SK-N-SH (cell line): ENCODE measurements around the gene TBX18. TPM values are rescaled to one million over a fixed set of nuclear protein-coding genes. Genes with fewer than 3 reads are reported as not detected.

ENCODE experiments used
- CTCF ChIA-PET: fragments of 300-600, 350-600 bp; formaldehyde crosslinking; extraction: SDS; loops from one replicate; lab custom pipeline; 2021; lab: Yijun Ruan, JAX
- POLR2A ChIA-PET: fragments of 350-600 bp; sonication (Branson Sonifier 250); formaldehyde crosslinking; extraction: SDS; loops from one replicate; lab custom pipeline; 2020; ENCODE audit warnings: antibody characterized with exemption, inconsistent platforms; lab: Yijun Ruan, JAX
- DNase-seq: peaks from one replicate; pipeline ENCODE4 v3.0.0; 2012
- H2AFZ ChIP-seq: fragments of 200-600 bp; sonication (generic); 2 replicates; pipeline ENCODE4 v1.8.1; 2016; ENCODE audit warnings: antibody characterized with exemption, mild to moderate bottlenecking, low read depth
- H3F3A ChIP-seq: fragments of 200-600 bp; sonication (generic); replicated peaks from 2 replicates; pipeline ENCODE3; 2016; ENCODE audit warnings: antibody characterized with exemption, mild to moderate bottlenecking; ENCODE audit not compliant: insufficient read depth
- H3K27ac ChIP-seq, 2 experiments: fragments of 200-500 bp in 1 of 2; fragments of 200-600 bp in 1 of 2; sonication (Bioruptor generic) in 1 of 2; sonication (generic), shearing (Covaris generic) in 1 of 2; 2 replicates each; pipeline versions ENCODE4 v1.5.1 to v1.6.1; 2014 to 2016; ENCODE audit warnings: low read depth in 2 of 2, inconsistent platforms in 1 of 2, low read length in 1 of 2, mild to moderate bottlenecking in 1 of 2, mixed read lengths in 1 of 2
- H3K27me3 ChIP-seq: fragments of 200-600 bp; sonication (generic), shearing (Covaris generic); 2 replicates; pipeline ENCODE4 v1.6.1; 2016; ENCODE audit warnings: mixed run types; ENCODE audit not compliant: insufficient read depth
- H3K36me3 ChIP-seq, 2 experiments: fragments of 200-500 bp in 1 of 2; fragments of 200-600 bp in 1 of 2; sonication (Bioruptor generic) in 1 of 2; sonication (generic) in 1 of 2; replicated peaks in 1 of 2; 2 replicates each; pipeline versions ENCODE3 to v1.5.1; 2014 to 2016; ENCODE audit warnings: low read length in 1 of 2, mild to moderate bottlenecking in 1 of 2; ENCODE audit not compliant: insufficient read depth in 2 of 2, control insufficient read depth in 1 of 2
- H3K4me1 ChIP-seq, 2 experiments: fragments of 200-500 bp in 1 of 2; fragments of 200-600 bp in 1 of 2; sonication (Bioruptor generic) in 1 of 2; sonication (generic), shearing (Covaris generic) in 1 of 2; 2 replicates each; pipeline versions ENCODE4 v1.5.1 to v1.6.1; 2014 to 2016; ENCODE audit warnings: low read depth in 1 of 2, low read length in 1 of 2, mixed run types in 1 of 2; ENCODE audit not compliant: insufficient read depth in 2 of 2, control insufficient read depth in 1 of 2
- H3K4me2 ChIP-seq: fragments of 200-600 bp; sonication (generic), shearing (Covaris generic); 2 replicates; pipeline ENCODE4 v1.6.1; 2017; ENCODE audit warnings: mixed run types
- H3K4me3 ChIP-seq, 2 experiments: fragments of 200-500 bp in 1 of 2; fragments of 200-600 bp in 1 of 2; sonication (Bioruptor generic) in 1 of 2; sonication (generic), shearing (Covaris generic) in 1 of 2; 2 replicates each; pipeline versions ENCODE4 v1.5.1 to v1.8.1; 2014 to 2016; ENCODE audit warnings: low read depth in 2 of 2, inconsistent platforms in 1 of 2, low read length in 1 of 2, mild to moderate bottlenecking in 1 of 2, mixed read lengths in 1 of 2, moderate library complexity in 1 of 2
- H3K79me2 ChIP-seq: fragments of 200-600 bp; sonication (generic); 2 replicates; pipeline ENCODE4 v1.8.1; 2017; ENCODE audit warnings: mild to moderate bottlenecking; ENCODE audit not compliant: insufficient read depth
- H3K9ac ChIP-seq: fragments of 200-600 bp; sonication (generic); 2 replicates; pipeline ENCODE4 v1.6.1; 2017; ENCODE audit warnings: mixed run types
- H3K9me2 ChIP-seq: fragments of 200-600 bp; sonication (generic); 2 replicates; pipeline ENCODE4 v1.6.1; 2017; ENCODE audit warnings: mixed run types
- H3K9me3 ChIP-seq: fragments of 200-600 bp; sonication (generic); 2 replicates; pipeline ENCODE4 v1.6.1; 2017; ENCODE audit warnings: mixed run types, mild to moderate bottlenecking, moderate library complexity
- H4K20me1 ChIP-seq: fragments of 200-600 bp; sonication (generic); 2 replicates; pipeline ENCODE4 v1.6.1; 2017; ENCODE audit warnings: mild to moderate bottlenecking, mixed run types; ENCODE audit not compliant: insufficient read depth
- CHD2 ChIP-seq: fragments of 150-350 bp; IDR thresholded peaks from 2 replicates; pipeline ENCODE4 v1.6.1; 2018; ENCODE audit warnings: low read length; ENCODE audit not compliant: partially characterized antibody
- EZH2phosphoT487 ChIP-seq: fragments of 200-600 bp; sonication (generic); IDR thresholded peaks from 2 replicates; pipeline ENCODE4 v1.6.1; 2017; ENCODE audit warnings: low read depth, mixed run types, mild to moderate bottlenecking, antibody characterized with exemption, moderate library complexity, borderline replicate concordance
- FOSL2 ChIP-seq: IDR thresholded peaks from 2 replicates; pipeline ENCODE4 v1.4.0; 2012; ENCODE audit warnings: low read depth, mild to moderate bottlenecking, moderate library complexity, borderline replicate concordance
- GABPA ChIP-seq: IDR thresholded peaks from 2 replicates; pipeline ENCODE4 v1.4.0; 2012; ENCODE audit warnings: low read depth, mild to moderate bottlenecking
- GATA2 ChIP-seq: sonication (generic); formaldehyde crosslinking; IDR thresholded peaks from 2 replicates; pipeline ENCODE4 v1.5.0; 2020; ENCODE audit warnings: mild to moderate bottlenecking, missing genetic modification reagents
- JUND ChIP-seq: IDR thresholded peaks from 2 replicates; pipeline ENCODE4 v1.4.0; 2012
- MAX ChIP-seq: IDR thresholded peaks from 2 replicates; pipeline ENCODE4 v1.4.0; 2012; ENCODE audit warnings: low read depth
- MXI1 ChIP-seq: IDR thresholded peaks from 2 replicates; pipeline ENCODE4 v1.6.1; 2012; ENCODE audit warnings: mild to moderate bottlenecking, low read depth, low read length, improper control_type of control experiment
- POLR2AphosphoS5 ChIP-seq: IDR thresholded peaks from 2 replicates; pipeline ENCODE4 v1.6.1; 2012; ENCODE audit warnings: low read depth, low read length
- RAD21 ChIP-seq: IDR thresholded peaks from 2 replicates; pipeline ENCODE4 v1.6.1; 2012; ENCODE audit warnings: mild to moderate bottlenecking, low read length
- REST ChIP-seq: IDR thresholded peaks from 2 replicates; pipeline ENCODE4 v1.6.1; 2012; ENCODE audit warnings: mild to moderate bottlenecking, low read depth, low read length, moderate library complexity
- RXRA ChIP-seq: IDR thresholded peaks from 2 replicates; pipeline ENCODE4 v1.4.0; 2012; ENCODE audit warnings: low read depth, mild to moderate bottlenecking, borderline replicate concordance
- SMC3 ChIP-seq: IDR thresholded peaks from 2 replicates; pipeline ENCODE4 v1.6.1; 2012; ENCODE audit warnings: low read depth, low read length, improper control_type of control experiment
- USF1 ChIP-seq: IDR thresholded peaks from 2 replicates; pipeline ENCODE4 v1.4.0; 2012; ENCODE audit warnings: low read depth, borderline replicate concordance
- YY1 ChIP-seq: IDR thresholded peaks from 2 replicates; pipeline ENCODE4 v1.4.0; 2012; ENCODE audit warnings: low read depth, mild to moderate bottlenecking
- ZBTB33 ChIP-seq: IDR thresholded peaks from 2 replicates; pipeline ENCODE4 v1.4.0; 2012; ENCODE audit warnings: low read depth, borderline replicate concordance
- WGBS: methylation state at CpG from one replicate; pipeline ENCODE4 v1.1.6; 2017; ENCODE audit warnings: low lambda C conversion rate; 5-methylcytosine and 5-hydroxymethylcytosine counted together
- polyA plus RNA-seq, 3 experiments: library from polyadenylated mRNA; depleted of rRNA; stranded (reverse); fragments of >200 nt; gene quantifications; 2 replicates each; pipeline ENCODE4 v1.2.3, GENCODE V29; 2012

The TBX18 gene
- polyA plus RNA-seq, 1 of the 3 experiments (the other 2 are of a cell fraction) = 19.3 TPM

GRCh38 chr6:84768442-84769174 lies 4.2 kb upstream of the TBX18 start:
- peak overlapping the region; percentile 68 for H3K4me2 ChIP-seq
- H3K27me3 ChIP-seq = peaks cover 70% of the 10 kb centered on the region
- no peaks in the 10 kb centered on the region for H3K36me3 ChIP-seq
- no peaks in the 10 kb centered on the region for H3K9me3 ChIP-seq
- H3F3A ChIP-seq = peaks cover 14% of the 10 kb centered on the region
- POLR2A ChIA-PET = no interaction called here
- no peaks in the 10 kb centered on the region for H3K79me2 ChIP-seq
- no peaks in the 10 kb centered on the region for H3K9me2 ChIP-seq
- TF ChIP-seq REST (no peak), ZBTB33 (no peak), RXRA (no peak), JUND (peak; percentile 30; the same call in 1 of the 2 replicates), GABPA (no peak), FOSL2 (peak; percentile 41; the same call in 1 of the 2 replicates)
- H3K4me3 ChIP-seq = peak overlapping the region in 1 of 2 experiments; percentile 23; a peak in 1 of 4 replicates
- WGBS = 8% methylated on average over 31 of the region's 31 CpGs
- DNase-seq = peak; percentile 29
- no peaks in the 10 kb centered on the region for H4K20me1 ChIP-seq
- H2AFZ ChIP-seq = peak overlapping the region; percentile 24; the same call in 1 of the 2 replicates
- H3K27ac ChIP-seq = no peak overlapping the region
- H3K4me1 ChIP-seq = peaks cover 0 to under 1% of the 10 kb centered on the region in 2 experiments; a peak in 1 of 4 replicates
- CTCF ChIA-PET = interaction anchor here (1.1 kb wide), 1 partner anchor 15 kb away, joined by 3 read pairs; no protein-coding TSS in a partner anchor
- H3K9ac ChIP-seq = no peak overlapping the region

GRCh38 chr6:84767526-84768201 lies 3.3 kb upstream of the TBX18 start:
- no peaks in the 10 kb centered on the region for H3K36me3 ChIP-seq
- H3K9me2 ChIP-seq = no peaks in the 10 kb centered on the region
- ChIA-PET CTCF (no interaction called here), POLR2A (no interaction called here)
- TF ChIP-seq MAX (no peak), RAD21 (no peak), EZH2phosphoT487 (no peak), MXI1 (no peak), CHD2 (no peak), YY1 (no peak), POLR2AphosphoS5 (no peak), SMC3 (no peak), GATA2 (CRISPR knock-in tag) (no peak), USF1 (no peak)
- peaks cover 17% of the 10 kb centered on the region for H3F3A ChIP-seq
- WGBS = 29% methylated on average over 14 of the region's 14 CpGs
- H3K27ac ChIP-seq = no peak overlapping the region
- H3K4me3 ChIP-seq = no peak overlapping the region
- no peak overlapping the region for H2AFZ ChIP-seq
- no peak for DNase-seq
- H3K27me3 ChIP-seq = peaks cover 61% of the 10 kb centered on the region
- 0 out of 2 replicates have a peak overlapping the region, but pooled peaks have one; percentile 68 for H3K4me2 ChIP-seq
- H3K79me2 ChIP-seq = peaks cover under 1% of the 10 kb centered on the region; the same call in 1 of the 2 replicates
- H3K9ac ChIP-seq = no peak overlapping the region
- H3K4me1 ChIP-seq = no peaks in the 10 kb centered on the region; a peak in 1 of 4 replicates
- H4K20me1 ChIP-seq = no peaks in the 10 kb centered on the region
- no peaks in the 10 kb centered on the region for H3K9me3 ChIP-seq
